Measurements from ENCODE around the gene STK36.

STK36 gene

DNA sequence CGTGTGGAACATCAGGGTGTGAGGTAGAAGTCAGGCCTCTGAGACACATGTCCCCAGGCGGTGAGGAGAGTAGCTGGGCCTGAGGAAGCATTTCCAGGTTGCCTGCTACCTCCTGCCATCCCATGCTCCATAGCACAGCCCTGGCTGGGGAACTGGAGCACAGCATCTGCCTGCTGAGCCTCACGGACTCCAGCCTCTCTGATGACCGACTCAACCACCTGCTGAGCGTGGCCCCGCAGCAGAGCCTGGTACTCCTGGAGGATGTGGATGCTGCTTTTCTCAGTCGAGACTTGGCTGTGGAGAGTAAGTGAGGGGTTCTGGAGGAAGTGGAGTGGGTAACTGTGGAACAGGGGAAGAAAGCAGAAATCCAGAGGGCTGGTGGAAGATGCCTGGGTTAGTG, 9.5 kb upstream of the STK36 start:
- no peak for ATAC-seq (ENCODE audit: low read depth)
- no peak for DNase-seq (ENCODE audit: low spot score)
- Histone ChIP-seq H3K27me3 (ENCODE audit: insufficient read depth, poor library complexity, severe bottlenecking) (no peaks in the 10 kb centered on the region), H3K36me3 (ENCODE audit: low read depth) (peaks cover 54% of the 10 kb centered on the region), H3K4me1 (ENCODE audit: insufficient read depth, poor library complexity, severe bottlenecking) (no peaks in the 10 kb centered on the region), H3K9me3 (ENCODE audit: severe bottlenecking) (no peaks in the 10 kb centered on the region), H3K4me3 (ENCODE audit: severe bottlenecking) (no peak overlapping the region), H3K27ac (ENCODE audit: poor library complexity, severe bottlenecking) (no peak overlapping the region)
- TF ChIP-seq, protein P1, sequence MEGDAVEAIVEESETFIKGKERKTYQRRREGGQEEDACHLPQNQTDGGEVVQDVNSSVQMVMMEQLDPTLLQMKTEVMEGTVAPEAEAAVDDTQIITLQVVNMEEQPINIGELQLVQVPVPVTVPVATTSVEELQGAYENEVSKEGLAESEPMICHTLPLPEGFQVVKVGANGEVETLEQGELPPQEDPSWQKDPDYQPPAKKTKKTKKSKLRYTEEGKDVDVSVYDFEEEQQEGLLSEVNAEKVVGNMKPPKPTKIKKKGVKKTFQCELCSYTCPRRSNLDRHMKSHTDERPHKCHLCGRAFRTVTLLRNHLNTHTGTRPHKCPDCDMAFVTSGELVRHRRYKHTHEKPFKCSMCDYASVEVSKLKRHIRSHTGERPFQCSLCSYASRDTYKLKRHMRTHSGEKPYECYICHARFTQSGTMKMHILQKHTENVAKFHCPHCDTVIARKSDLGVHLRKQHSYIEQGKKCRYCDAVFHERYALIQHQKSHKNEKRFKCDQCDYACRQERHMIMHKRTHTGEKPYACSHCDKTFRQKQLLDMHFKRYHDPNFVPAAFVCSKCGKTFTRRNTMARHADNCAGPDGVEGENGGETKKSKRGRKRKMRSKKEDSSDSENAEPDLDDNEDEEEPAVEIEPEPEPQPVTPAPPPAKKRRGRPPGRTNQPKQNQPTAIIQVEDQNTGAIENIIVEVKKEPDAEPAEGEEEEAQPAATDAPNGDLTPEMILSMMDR (IDR thresholded peaks at IDR 0.05; ENCODE audit: poor library complexity, severe bottlenecking), result no peak

DNA sequence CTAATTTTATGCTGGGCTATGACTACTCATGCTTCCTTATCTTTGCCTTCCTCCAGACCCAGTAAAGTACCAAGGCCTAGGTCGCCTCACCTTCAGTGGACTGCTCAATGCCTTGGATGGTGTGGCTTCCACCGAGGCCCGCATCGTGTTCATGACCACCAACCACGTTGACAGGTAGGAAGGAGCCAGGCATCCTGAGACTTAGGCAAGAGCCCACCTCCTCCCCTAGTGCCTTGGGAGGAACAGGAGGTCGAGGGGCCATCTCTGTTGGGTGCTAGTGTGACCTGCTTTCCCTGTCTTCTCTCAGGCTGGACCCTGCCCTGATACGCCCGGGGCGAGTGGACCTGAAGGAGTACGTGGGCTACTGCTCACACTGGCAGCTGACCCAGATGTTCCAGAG, 9.1 kb upstream of the STK36 start:
- no peaks in the 10 kb centered on the region for H3K4me1 ChIP-seq (ENCODE audit: insufficient read depth, poor library complexity, severe bottlenecking)
- H3K9me3 ChIP-seq (ENCODE audit: severe bottlenecking), result no peaks in the 10 kb centered on the region
- TF ChIP-seq, protein P1 (IDR thresholded peaks at IDR 0.05; ENCODE audit: poor library complexity, severe bottlenecking), result no peak
- no peak overlapping the region for H3K27ac ChIP-seq (ENCODE audit: poor library complexity, severe bottlenecking)
- H3K4me3 ChIP-seq (ENCODE audit: severe bottlenecking), result no peak overlapping the region
- ATAC-seq (ENCODE audit: low read depth), result no peak
- H3K27me3 ChIP-seq (ENCODE audit: insufficient read depth, poor library complexity, severe bottlenecking), result no peaks in the 10 kb centered on the region
- no peak for DNase-seq (ENCODE audit: low spot score)
- peaks cover 54% of the 10 kb centered on the region for H3K36me3 ChIP-seq (ENCODE audit: low read depth)

DNA sequence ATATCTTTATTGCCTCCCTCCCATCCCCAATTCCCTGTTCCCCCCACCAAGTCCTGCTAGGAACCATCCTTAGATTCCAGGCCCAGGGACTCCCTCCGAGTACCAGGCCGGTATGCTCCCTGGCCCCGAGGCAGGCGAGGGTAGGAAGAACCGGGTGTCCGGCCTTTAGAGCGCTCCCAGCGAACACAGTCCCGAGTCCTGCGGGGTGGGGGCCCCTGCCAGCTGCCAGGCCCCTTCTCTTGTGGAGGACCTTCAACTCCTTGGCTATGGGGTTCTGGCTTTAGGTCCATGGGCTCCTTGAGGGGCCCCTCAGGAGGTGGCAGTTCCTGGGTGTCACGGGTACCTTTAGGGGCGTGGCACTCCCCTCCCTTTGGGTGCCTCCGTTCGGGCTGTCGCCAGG, 8.0 kb upstream of the STK36 start:
- TF ChIP-seq, protein P1 (IDR thresholded peaks at IDR 0.05; ENCODE audit: poor library complexity, severe bottlenecking), result no peak
- Histone ChIP-seq H3K36me3 (ENCODE audit: low read depth) (peaks cover 54% of the 10 kb centered on the region), H3K4me3 (ENCODE audit: severe bottlenecking) (no peak overlapping the region), H3K9me3 (ENCODE audit: severe bottlenecking) (no peaks in the 10 kb centered on the region), H3K27ac (ENCODE audit: poor library complexity, severe bottlenecking) (no peak overlapping the region), H3K27me3 (ENCODE audit: insufficient read depth, poor library complexity, severe bottlenecking) (no peaks in the 10 kb centered on the region), H3K4me1 (ENCODE audit: insufficient read depth, poor library complexity, severe bottlenecking) (no peaks in the 10 kb centered on the region)
- ATAC-seq (ENCODE audit: low read depth) (no peak), DNase-seq (ENCODE audit: low spot score) (no peak)

DNA sequence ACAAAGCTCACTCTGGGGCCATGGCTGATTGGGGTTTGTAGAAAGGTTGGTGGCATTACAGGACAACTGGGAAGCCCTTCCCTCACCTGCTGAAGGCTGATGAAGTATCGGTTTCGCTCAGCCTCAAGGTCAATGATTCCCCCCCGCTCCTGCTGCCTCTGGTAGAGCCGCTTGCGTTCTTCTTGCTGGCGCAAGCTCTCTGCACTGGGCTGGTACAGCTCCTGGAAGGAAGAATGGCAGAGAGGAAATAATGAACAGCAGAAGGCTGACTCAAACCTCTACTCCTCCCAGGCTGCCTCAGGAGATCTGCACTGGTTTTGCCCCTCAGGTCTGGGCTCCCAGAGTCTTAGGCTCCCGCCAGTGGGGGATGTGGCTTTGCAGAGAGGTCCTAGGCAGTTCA, 7.2 kb upstream of the STK36 start:
- TF ChIP-seq, protein P1 (IDR thresholded peaks at IDR 0.05; ENCODE audit: poor library complexity, severe bottlenecking), result no peak
- no peaks in the 10 kb centered on the region for H3K27me3 ChIP-seq (ENCODE audit: insufficient read depth, poor library complexity, severe bottlenecking)
- DNase-seq (ENCODE audit: low spot score), result no peak
- no peak overlapping the region for H3K4me3 ChIP-seq (ENCODE audit: severe bottlenecking)
- H3K4me1 ChIP-seq (ENCODE audit: insufficient read depth, poor library complexity, severe bottlenecking), result no peaks in the 10 kb centered on the region
- H3K27ac ChIP-seq (ENCODE audit: poor library complexity, severe bottlenecking), result no peak overlapping the region
- peaks cover 54% of the 10 kb centered on the region for H3K36me3 ChIP-seq (ENCODE audit: low read depth)
- ATAC-seq (ENCODE audit: low read depth), result no peak
- no peaks in the 10 kb centered on the region for H3K9me3 ChIP-seq (ENCODE audit: severe bottlenecking)

DNA sequence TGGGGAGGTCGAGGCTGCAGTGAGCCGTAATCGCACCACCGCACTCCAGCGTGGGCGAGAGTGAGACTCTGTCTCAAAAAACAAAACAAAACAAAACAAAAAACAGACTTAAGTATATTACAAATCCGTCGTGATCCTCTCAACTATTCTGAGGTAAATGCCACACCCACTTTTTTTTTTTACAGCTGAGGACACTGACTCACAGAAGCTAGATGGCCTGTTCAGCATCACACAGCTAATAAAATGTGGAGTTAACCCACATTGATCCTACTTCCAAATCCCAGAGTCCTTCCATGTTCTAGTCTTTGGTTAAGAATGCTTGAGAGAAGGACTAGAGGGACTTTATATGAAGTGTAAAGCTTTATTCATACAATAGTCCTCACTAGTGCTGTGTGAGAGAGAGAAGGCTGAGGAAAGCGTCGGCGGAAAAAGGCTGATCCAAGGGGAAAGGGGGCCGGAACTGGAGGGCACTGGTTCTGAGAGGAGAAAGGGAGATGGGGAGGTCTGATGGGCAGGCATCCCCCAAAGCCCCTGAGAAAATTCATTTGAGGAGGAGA, 711 bp upstream of the STK36 start:
- Histone ChIP-seq H3K4me3 (ENCODE audit: severe bottlenecking) (peak overlapping the region; percentile 62), H3K36me3 (ENCODE audit: low read depth) (peaks cover 37% of the 10 kb centered on the region), H3K9me3 (ENCODE audit: severe bottlenecking) (no peaks in the 10 kb centered on the region), H3K4me1 (ENCODE audit: insufficient read depth, poor library complexity, severe bottlenecking) (peaks cover 2% of the 10 kb centered on the region), H3K27ac (ENCODE audit: poor library complexity, severe bottlenecking) (peak overlapping the region; percentile 75), H3K27me3 (ENCODE audit: insufficient read depth, poor library complexity, severe bottlenecking) (no peaks in the 10 kb centered on the region)
- DNase-seq (ENCODE audit: low spot score) (no peak), ATAC-seq (ENCODE audit: low read depth) (peak; percentile 37)
- TF ChIP-seq, protein P1 (IDR thresholded peaks at IDR 0.05; ENCODE audit: poor library complexity, severe bottlenecking), result no peak

Data from RWPE2 (cell line).